HepG2 (cell line): ENCODE measurements around the gene NDRG2. TPM values are rescaled to one million over a fixed set of nuclear protein-coding genes. Genes with fewer than 3 reads are reported as not detected.

Experiments used
- ATAC-seq: fragments of 200-7000 bp; cut with Tn5 transposase; 3 replicates; pipeline ENCODE4 v1.9.1; 2020; ENCODE audit warnings: mild to moderate bottlenecking, moderate library complexity
- BruUV-seq: library from RNA; stranded (reverse); fragments of 400-500 nt; replicated peaks from 2 replicates; lab custom pipeline; 2021; lab: Mats Ljungman, UMichigan
- CTCF ChIA-PET: fragments of 300-600 bp; formaldehyde crosslinking; extraction: SDS; loops from one replicate; lab custom pipeline; 2021; ENCODE audit warnings: low total read pairs, inconsistent platforms, low intra/inter-chr PET ratio; lab: Yijun Ruan, JAX
- POLR2A ChIA-PET: fragments of 350-600 bp; sonication (Branson Sonifier 250); formaldehyde crosslinking; loops from one replicate; lab custom pipeline; 2020; ENCODE audit warnings: antibody characterized with exemption, inconsistent platforms; lab: Yijun Ruan, JAX
- DNase-seq: peaks from one replicate; pipeline ENCODE4 v3.0.0-alpha.2; 2015; ENCODE audit warnings: low spot score
- FAIRE-seq: peaks from 3 replicates; lab custom pipeline; 2011; peaks lifted over from hg19 to GRCh38; lab: Jason Lieb, UNC
- H2AFZ ChIP-seq: one replicate; pipeline ENCODE4 v1.6.1; 2011; ENCODE audit warnings: low read length, inconsistent platforms
- H3K27ac ChIP-seq: fragments of 300-600 bp; 3 replicates; pipeline ENCODE4 v1.8.0; 2011; ENCODE audit warnings: mixed run types, mild to moderate bottlenecking, mixed read lengths, low read length, inconsistent platforms; ENCODE audit not compliant: insufficient read depth; ENCODE audit errors: extremely low read length
- H3K27me3 ChIP-seq, 2 experiments: fragments of 200-600 bp in 1 of 2; 2 replicates in 1 of 2; 3 replicates in 1 of 2; pipeline versions ENCODE4 v1.6.0 to v1.8.0; 2011; ENCODE audit warnings: low read length in 2 of 2, mild to moderate bottlenecking in 2 of 2, moderate library complexity in 2 of 2, inconsistent platforms in 1 of 2; ENCODE audit not compliant: insufficient read depth in 2 of 2, control insufficient read depth in 1 of 2
- H3K36me3 ChIP-seq, 2 experiments: fragments of 200-600 bp in 1 of 2; replicated peaks in 1 of 2; 2 replicates in 1 of 2; 3 replicates in 1 of 2; pipeline versions ENCODE4 v1.5.1 to v1.8.0; 2011; ENCODE audit warnings: low read length in 2 of 2, inconsistent platforms in 1 of 2; ENCODE audit not compliant: insufficient read depth in 2 of 2, control insufficient read depth in 1 of 2
- H3K4me1 ChIP-seq: 2 replicates; pipeline ENCODE4 v1.5.1; 2012; ENCODE audit warnings: low read length, inconsistent platforms; ENCODE audit not compliant: insufficient read depth
- H3K4me2 ChIP-seq: 2 replicates; pipeline ENCODE4 v1.6.0; 2011; ENCODE audit warnings: low read depth, low read length, inconsistent platforms
- H3K4me3 ChIP-seq, 3 experiments: fragments of 200-600 bp in 1 of 3; sonication (generic), shearing (Covaris generic) in 1 of 3; replicated peaks in 1 of 3; 2 replicates each; pipeline ENCODE4 v1.5.1; 2011 to 2016; ENCODE audit warnings: low read length in 3 of 3, inconsistent platforms in 2 of 3, low read depth in 2 of 3, mild to moderate bottlenecking in 2 of 3, control low read depth in 1 of 3, mixed read lengths in 1 of 3; ENCODE audit not compliant: insufficient read depth in 1 of 3
- H3K79me2 ChIP-seq: one replicate; pipeline ENCODE4 v1.6.1; 2011; ENCODE audit warnings: low read length, inconsistent platforms; ENCODE audit not compliant: insufficient read depth
- H3K9ac ChIP-seq: 2 replicates; pipeline ENCODE4 v1.6.0; 2011; ENCODE audit warnings: mild to moderate bottlenecking, low read depth, low read length, inconsistent platforms; ENCODE audit not compliant: insufficient read depth
- H3K9me3 ChIP-seq: 2 replicates; pipeline ENCODE4 v1.5.1; 2012; ENCODE audit warnings: mild to moderate bottlenecking, low read length
- H4K20me1 ChIP-seq: 2 replicates; pipeline ENCODE4 v1.6.0; 2011; ENCODE audit warnings: inconsistent platforms, mild to moderate bottlenecking, low read length, moderate library complexity; ENCODE audit not compliant: insufficient read depth
- IKZF5 ChIP-seq: IDR thresholded peaks from 2 replicates; pipeline ENCODE4 v1.6.1; 2018; ENCODE audit warnings: missing genetic modification reagents, mild to moderate bottlenecking, missing compliant biosample characterization
- KDM5B ChIP-seq: sonication (generic); formaldehyde crosslinking; IDR thresholded peaks from 2 replicates; pipeline ENCODE4 v1.4.0; 2020; ENCODE audit warnings: missing genetic modification reagents, mild to moderate bottlenecking, borderline replicate concordance
- NAIF1 ChIP-seq: sonication (generic); formaldehyde crosslinking; IDR thresholded peaks from 2 replicates; pipeline ENCODE4 v1.5.0; 2020; ENCODE audit warnings: mild to moderate bottlenecking, missing genetic modification reagents, borderline replicate concordance
- RBM39 ChIP-seq: fragments of 200-400 bp; formaldehyde crosslinking; IDR thresholded peaks from one replicate; pipeline ENCODE4 v1.6.1; 2018; ENCODE audit warnings: antibody characterized with exemption, mild to moderate bottlenecking, low read depth, low read length; ENCODE audit not compliant: poor library complexity, severe bottlenecking
- RFXANK ChIP-seq: IDR thresholded peaks from 2 replicates; pipeline ENCODE4 v1.6.1; 2016
- SAFB2 ChIP-seq: sonication (generic); formaldehyde crosslinking; IDR thresholded peaks from 2 replicates; pipeline ENCODE4 v1.5.1; 2020; ENCODE audit warnings: missing genetic modification reagents, low read depth, mild to moderate bottlenecking, borderline replicate concordance
- SALL1 ChIP-seq: sonication (generic); formaldehyde crosslinking; IDR thresholded peaks from 2 replicates; pipeline ENCODE4 v1.8.0; 2022; ENCODE audit warnings: mild to moderate bottlenecking, missing genetic modification reagents
- SNAI1 ChIP-seq: sonication (generic); formaldehyde crosslinking; IDR thresholded peaks from 2 replicates; pipeline ENCODE4 v1.5.0; 2020; ENCODE audit warnings: mild to moderate bottlenecking, missing genetic modification reagents, borderline replicate concordance
- SNAPC4 ChIP-seq: sonication (generic); formaldehyde crosslinking; IDR thresholded peaks from 2 replicates; pipeline ENCODE4 v1.4.0; 2020; ENCODE audit warnings: mild to moderate bottlenecking, missing genetic modification reagents
- ZC3H13 ChIP-seq: sonication (generic); formaldehyde crosslinking; IDR thresholded peaks from 2 replicates; pipeline ENCODE4 v1.8.1; 2023; ENCODE audit warnings: mild to moderate bottlenecking, missing genetic modification reagents, moderate library complexity
- ZGPAT ChIP-seq: IDR thresholded peaks from 2 replicates; pipeline ENCODE4 v1.6.1; 2016; ENCODE audit warnings: mild to moderate bottlenecking
- ZNF251 ChIP-seq: sonication (generic); formaldehyde crosslinking; IDR thresholded peaks from 2 replicates; pipeline ENCODE4 v1.9.0; 2021; ENCODE audit warnings: mild to moderate bottlenecking, missing genetic modification reagents
- ZNF317 ChIP-seq: sonication (generic); formaldehyde crosslinking; IDR thresholded peaks from 2 replicates; pipeline ENCODE4 v1.5.0; 2020; ENCODE audit warnings: mild to moderate bottlenecking, missing genetic modification reagents
- ZNF333 ChIP-seq: sonication (generic); formaldehyde crosslinking; IDR thresholded peaks from 2 replicates; pipeline ENCODE4 v1.4.0; 2020; ENCODE audit warnings: mild to moderate bottlenecking, missing genetic modification reagents, borderline replicate concordance
- ZNF501 ChIP-seq: sonication (generic); formaldehyde crosslinking; IDR thresholded peaks from 2 replicates; pipeline ENCODE4 v1.5.1; 2020; ENCODE audit warnings: mild to moderate bottlenecking, moderate library complexity, missing genetic modification reagents
- ZNF652 ChIP-seq: IDR thresholded peaks from 2 replicates; pipeline ENCODE4 v1.6.1; 2016; ENCODE audit warnings: low read depth, borderline replicate concordance
- WGBS: methylation state at CpG from one replicate; pipeline ENCODE4 v1.1.6; 2017; ENCODE audit warnings: low lambda C conversion rate; 5-methylcytosine and 5-hydroxymethylcytosine counted together
- in situ Hi-C: cut with HindIII; loops from 2 replicates; pipeline ENCODE4 v1.10.0; 2017; ENCODE audit warnings: low pct_unique_long_range_greater_than_20kb; ENCODE audit not compliant: extremely low pct_ligation_motif_present
- intact Hi-C: fragments of 100-400 bp; cut with micrococcal nuclease; formaldehyde crosslinking; loops from one replicate; pipeline ENCODE4 v1.10.0; 2022; ENCODE audit not compliant: unreplicated experiment
- polyA plus RNA-seq, 8 experiments: library from polyadenylated mRNA; depleted of rRNA in 3 of 8; stranded (reverse) in 7 of 8; unstranded in 1 of 8; fragments of >200 nt; fragmentation: Illumina TruSeq in 4 of 8; extraction: Trizol in 4 of 8; gene quantifications; 2 replicates each; pipeline versions ENCODE4 v1.2.1 to v1.2.3, GENCODE V29; 2011 to 2016; ENCODE audit warnings: low read depth in 4 of 8, missing spikeins in 1 of 8, mixed read lengths in 1 of 8; ENCODE audit not compliant: insufficient read depth in 1 of 8
- total RNA-seq, 5 experiments: library from RNA; depleted of rRNA; stranded (reverse); fragments of >200 nt; fragmentation: Illumina TruSeq; extraction: Trizol; gene quantifications; 2 replicates each; pipeline ENCODE4 v1.2.3, GENCODE V29; 2016; ENCODE audit warnings: low read depth in 1 of 5

Gene NDRG2
- total and polyA plus RNA-seq, 2 of the 13 experiments (the other 11 are each of a cell fraction or from before 2014, with no cell fraction given): 27.2 to 189 TPM

- DNase-seq (no peak), ATAC-seq (no peak), FAIRE-seq (no peak)
- Histone ChIP-seq H4K20me1 (no peaks in the 10 kb centered on the region), H3K27ac (no peak overlapping the region), H3K4me2 (peak overlapping the region; percentile 69; the same call in 1 of the 2 replicates), H3K4me1 (peaks cover 77% of the 10 kb centered on the region), H3K4me3 (no peak overlapping the region), H3K9me3 (no peaks in the 10 kb centered on the region), H2AFZ (no peak overlapping the region), H3K9ac (no peak overlapping the region), H3K36me3 (no peaks in the 10 kb centered on the region), H3K79me2 (no peaks in the 10 kb centered on the region), H3K27me3 (no peaks in the 10 kb centered on the region)
- ChIA-PET CTCF (interaction anchor here (0.7 to 4.8 kb wide), 14 partner anchors 14 to 343 kb away, joined by 3 to 109 read pairs (median 4); partner anchors contain the start of gene METTL17), POLR2A (interaction anchor here (0.8 to 3.5 kb wide), 12 partner anchors 9 to 64 kb away, joined by 3 to 112 read pairs (median 18); partner anchors contain the start of genes ARHGEF40 and NDRG2)
- BruUV-seq: no TSS peak
- in situ Hi-C loops: loop anchor here (5.0 kb wide), 1 partner anchor 183 kb away; no protein-coding TSS in a partner anchor
- intact Hi-C loops: loop anchor here (1.0 to 2.0 kb wide), 3 partner anchors 14 to 183 kb away; no protein-coding TSS in a partner anchor
- WGBS: 56% methylated on average over 8 of the region's 8 CpGs
- 0 out of 2 replicates have a peak, but pooled peaks have one; percentile 12 for TF ChIP-seq SNAPC4 (CRISPR knock-in tag)
- 0 out of 2 replicates have a peak, but pooled peaks have one; percentile 13 for TF ChIP-seq ZNF501 (CRISPR knock-in tag)
- no peak for TF ChIP-seq ZC3H13
- TF ChIP-seq ZNF333 (CRISPR knock-in tag): 0 out of 2 replicates have a peak, but pooled peaks have one; percentile 35
- TF ChIP-seq IKZF5: no peak
- TF ChIP-seq SAFB2 (CRISPR knock-in tag): no peak
- no peak for TF ChIP-seq SALL1 (CRISPR knock-in tag)
- TF ChIP-seq ZNF317 (CRISPR knock-in tag): 0 out of 2 replicates have a peak, but pooled peaks have one; percentile 48
- TF ChIP-seq ZNF652 (CRISPR knock-in tag): no peak
- no peak for TF ChIP-seq NAIF1 (CRISPR knock-in tag)
- TF ChIP-seq ZGPAT (CRISPR knock-in tag): peak; percentile 6; the same call in 1 of the 2 replicates
- no peak for TF ChIP-seq RBM39
- TF ChIP-seq RFXANK (CRISPR knock-in tag): no peak
- TF ChIP-seq KDM5B (CRISPR knock-in tag): 0 out of 2 replicates have a peak, but pooled peaks have one; percentile 18
- TF ChIP-seq SNAI1 (CRISPR knock-in tag): 0 out of 2 replicates have a peak, but pooled peaks have one; percentile 56
- TF ChIP-seq ZNF251: 0 out of 2 replicates have a peak, but pooled peaks have one; percentile 67
Observed at GRCh38 chr14:21040370-21040925, 15.6 kb upstream of the NDRG2 start.
